Psoas muscle (tissue), 8 donors: ENCODE data around the gene CDHR3. TPM values are rescaled to one million over a fixed set of nuclear protein-coding genes. Genes with fewer than 3 reads are reported as not detected.

Experiments
- ATAC-seq, 4 donors: fragments of 200-7000 bp; cut with Tn5 transposase; one replicate each; pipeline ENCODE4 v1.9.1; 2020; ENCODE audit warnings: moderate library complexity in 3 of 4, mild to moderate bottlenecking in 2 of 4
- DNase-seq, 2 donors: peaks; one replicate each; pipeline ENCODE4 v3.0.0-alpha.2; 2020
- H3K27ac ChIP-seq: fragments of 200-600 bp; one replicate; pipeline ENCODE4 v1.8.0; 2022
- H3K27me3 ChIP-seq, 3 donors: fragments of 200-600 bp in 1 of 3; one replicate each; pipeline versions ENCODE4 v1.6.1 to v1.8.0; 2013 to 2022; ENCODE audit warnings: low read length in 2 of 3, mild to moderate bottlenecking in 2 of 3, moderate library complexity in 1 of 3; ENCODE audit not compliant: insufficient read depth in 3 of 3
- H3K36me3 ChIP-seq, 2 donors: fragments of 200-600 bp in 1 of 2; one replicate each; pipeline versions ENCODE4 v1.6.1 to v1.8.0; 2013 to 2022; ENCODE audit warnings: low read depth in 1 of 2, mild to moderate bottlenecking in 1 of 2, moderate library complexity in 1 of 2; ENCODE audit not compliant: insufficient read depth in 1 of 2
- H3K4me1 ChIP-seq: fragments of 200-600 bp; one replicate; pipeline ENCODE4 v1.8.0; 2022
- H3K4me3 ChIP-seq: fragments of 200-600 bp; one replicate; pipeline ENCODE4 v1.8.0; 2022; ENCODE audit warnings: mild to moderate bottlenecking
- H3K9me3 ChIP-seq: fragments of 200-600 bp; one replicate; pipeline ENCODE4 v1.8.0; 2022
- CTCF ChIP-seq: fragments of 200-600 bp; IDR thresholded peaks from one replicate; pipeline ENCODE4 v1.8.0; 2022; ENCODE audit warnings: antibody characterized with exemption
- WGBS, 3 donors: extraction: QIAGEN DNeasy Blood & Tissue Kit; methylation state at CpG; one replicate each; pipeline versions ENCODE4 v1.1.6 to v1.1.7; 2013; 5-methylcytosine and 5-hydroxymethylcytosine counted together
- intact Hi-C, 2 donors: fragments of 100-400 bp; cut with DNase I; formaldehyde crosslinking; loops; one replicate each; pipeline versions ENCODE4 v1.11.0 to v1.14.2; 2022
- polyA plus RNA-seq, 3 donors: library from polyadenylated mRNA; stranded (reverse); fragments of 200-250 nt; gene quantifications; one replicate each; pipeline ENCODE4 v1.2.3, GENCODE V29; 2013
- total RNA-seq, 4 donors: library from RNA; stranded (reverse); fragmentation: NEBNext Ultra II Directional in 2 of 4; extraction: Animal tissue kit (Norgen Biotek cat#: 25700) in 2 of 4; gene quantifications; one replicate each; pipeline versions ENCODE4 v1.2.1 to v1.2.4, GENCODE V29; 2021 to 2023
- donor health status: healthy with polysubstance abuse.
- donor health status: DM: no; HTN: no; CAD: no; lungs with moderate emphysema.
- donor health status: Bipolar disorder and iron deficiency.
- donor health status: healthy.
- donor health status: DM: yes; HTN: yes; CAD: no.
- donor health status: DM: no; HTN: no; CAD: no.
- donor health status: DM: no; HTN: no; CAD: no.
- donor health status: DM: yes; HTN: yes; CAD: no.

CDHR3 gene
- total and polyA plus RNA-seq, 7 donors = 0.30 to 1.7 (median 0.44) TPM

GRCh38 chr7:106012935-106013439 lies 49.9 kb downstream of the CDHR3 start:
- DNase-seq (no peak), ATAC-seq (peak in 1 of 4 donors; percentile 34)
- WGBS, 3 donors = 33 to 56% (median 39%) methylated on average over 8 of the region's 8 CpGs
- no peak for TF ChIP-seq CTCF
- no peaks in the 10 kb centered on the region for H3K9me3 ChIP-seq
- H3K4me1 ChIP-seq = peaks cover 6% of the 10 kb centered on the region
- intact Hi-C loops = loop anchor here in 1 of 2 donors (5.0 kb wide), 1 partner anchor 361 kb away; no protein-coding TSS in a partner anchor
- H3K27me3 ChIP-seq = no peaks in the 10 kb centered on the region
- H3K36me3 ChIP-seq = no peaks in the 10 kb centered on the region
- H3K27ac ChIP-seq = no peak overlapping the region
- no peak overlapping the region for H3K4me3 ChIP-seq

GRCh38 chr7:106015381-106016218 lies 52.5 kb downstream of the CDHR3 start:
- Histone ChIP-seq H3K4me1 (peaks cover 3% of the 10 kb centered on the region), H3K27me3 (no peaks in the 10 kb centered on the region), H3K4me3 (no peak overlapping the region), H3K9me3 (no peaks in the 10 kb centered on the region), H3K36me3 (no peaks in the 10 kb centered on the region), H3K27ac (no peak overlapping the region)
- WGBS, 3 donors = 80 to 83% (median 82%) methylated on average over 11 of the region's 11 CpGs
- TF ChIP-seq CTCF = no peak
- ATAC-seq (no peak), DNase-seq (no peak)
- intact Hi-C loops = no loop called here

- no peak for ATAC-seq
- Histone ChIP-seq H3K27ac (no peak overlapping the region), H3K27me3 (no peaks in the 10 kb centered on the region), H3K4me3 (no peak overlapping the region), H3K36me3 (no peaks in the 10 kb centered on the region), H3K9me3 (no peaks in the 10 kb centered on the region), H3K4me1 (peaks cover 3% of the 10 kb centered on the region)
- no peak for DNase-seq
- intact Hi-C loops = no loop called here
- no peak for TF ChIP-seq CTCF
- WGBS, 3 donors = 65 to 67% (median 67%) methylated on average over 3 of the region's 3 CpGs
Measured at GRCh38 chr7:106016331-106016730, 53.3 kb downstream of the CDHR3 start.

GRCh38 chr7:106017657-106018056 lies 54.6 kb downstream of the CDHR3 start:
- WGBS, 3 donors = 87 to 92% (median 92%) methylated on average over 4 of the region's 4 CpGs
- ATAC-seq (no peak), DNase-seq (no peak)
- no peaks in the 10 kb centered on the region for H3K36me3 ChIP-seq
- intact Hi-C loops = no loop called here
- H3K4me3 ChIP-seq = no peak overlapping the region
- H3K27me3 ChIP-seq = no peaks in the 10 kb centered on the region
- TF ChIP-seq CTCF = no peak
- H3K9me3 ChIP-seq = no peaks in the 10 kb centered on the region
- no peak overlapping the region for H3K27ac ChIP-seq
- H3K4me1 ChIP-seq = peaks cover 3% of the 10 kb centered on the region
